Caco-2 (cell line): ENCODE results near the gene OTOG. TPM values are rescaled to one million over a fixed set of nuclear protein-coding genes. Genes with fewer than 3 reads are reported as not detected.

Experiments used
- BruUV-seq: library from RNA; stranded (reverse); fragments of 400-500 nt; replicated peaks from 2 replicates; lab custom pipeline; 2021; lab: Mats Ljungman, UMichigan
- CTCF ChIA-PET: fragments of 300-600 bp; sonication (Branson Sonifier 250); formaldehyde crosslinking; loops from one replicate; lab custom pipeline; 2022; ENCODE audit warnings: antibody characterized with exemption; lab: Charles Lee
- POLR2A ChIA-PET: fragments of 300-600 bp; sonication (Branson Sonifier 250); formaldehyde crosslinking; loops from one replicate; lab custom pipeline; 2022; ENCODE audit warnings: antibody characterized with exemption; lab: Charles Lee
- DNase-seq, 2 experiments: peaks; one replicate each; pipeline versions ENCODE4 v3.0.0 to v3.0.0-alpha.2; 2020 to 2022
- H3K27me3 ChIP-seq: replicated peaks from 2 replicates; pipeline ENCODE4 v1.6.0; 2011; ENCODE audit warnings: low read length; ENCODE audit not compliant: control insufficient read depth, insufficient read depth
- H3K36me3 ChIP-seq: 2 replicates; pipeline ENCODE4 v1.5.1; 2011; ENCODE audit warnings: low read length; ENCODE audit not compliant: control insufficient read depth, insufficient read depth
- H3K4me1 ChIP-seq: fragments of 250-450 bp; sonication (Bioruptor Pico); 2 replicates; pipeline ENCODE4 v1.5.1; 2020; ENCODE audit warnings: mild to moderate bottlenecking
- H3K4me3 ChIP-seq: 2 replicates; pipeline ENCODE4 v1.5.1; 2011; ENCODE audit warnings: low read depth, mild to moderate bottlenecking, control low read depth, low read length
- H3K9me3 ChIP-seq: fragments of 250-450 bp; sonication (Bioruptor Pico); 2 replicates; pipeline ENCODE4 v1.5.1; 2020; ENCODE audit warnings: mild to moderate bottlenecking, moderate library complexity
- H3K27ac Mint-ChIP-seq: one replicate; pipeline ENCODE4 v1.8.0; 2022; ENCODE audit warnings: mixed read lengths; ENCODE audit not compliant: unreplicated experiment
- H3K27me3 Mint-ChIP-seq: one replicate; pipeline ENCODE4 v1.8.0; 2022; ENCODE audit warnings: mixed read lengths; ENCODE audit not compliant: insufficient read depth, unreplicated experiment
- H3K36me3 Mint-ChIP-seq: one replicate; pipeline ENCODE4 v1.8.0; 2022; ENCODE audit warnings: mild to moderate bottlenecking, mixed read lengths; ENCODE audit not compliant: insufficient read depth, unreplicated experiment
- H3K4me1 Mint-ChIP-seq: one replicate; pipeline ENCODE4 v1.8.0; 2022; ENCODE audit warnings: low read depth, mixed read lengths; ENCODE audit not compliant: unreplicated experiment
- H3K4me3 Mint-ChIP-seq: one replicate; pipeline ENCODE4 v1.8.0; 2022; ENCODE audit warnings: mild to moderate bottlenecking, moderate library complexity, mixed read lengths; ENCODE audit not compliant: unreplicated experiment
- H3K9me3 Mint-ChIP-seq: one replicate; pipeline ENCODE4 v1.8.0; 2022; ENCODE audit warnings: mixed read lengths; ENCODE audit not compliant: unreplicated experiment
- CTCF ChIP-seq, 2 experiments: fragments of 200-600 bp in 1 of 2; IDR thresholded peaks; 1 replicate in 1 of 2; 2 replicates in 1 of 2; pipeline versions ENCODE4 v1.5.1 to v1.8.0; 2011 to 2022; ENCODE audit warnings: antibody characterized with exemption in 1 of 2, control low read depth in 1 of 2, inconsistent platforms in 1 of 2, low read depth in 1 of 2, low read length in 1 of 2, mild to moderate bottlenecking in 1 of 2, moderate library complexity in 1 of 2; ENCODE audit not compliant: insufficient read depth in 1 of 2, severe bottlenecking in 1 of 2, unreplicated experiment in 1 of 2
- intact Hi-C: fragments of 100-400 bp; cut with micrococcal nuclease; formaldehyde crosslinking; loops from one replicate; pipeline ENCODE4 v1.10.0; 2022; ENCODE audit not compliant: unreplicated experiment
- total RNA-seq: library from RNA; stranded (reverse); gene quantifications from 2 replicates; pipeline ENCODE4 v1.2.3, GENCODE V29; 2022

The OTOG gene
- total RNA-seq, 1 experiment from 2014 or later = 0.95 TPM

- H3K4me1 ChIP-seq = no peaks in the 10 kb centered on the region
- CTCF ChIA-PET = interaction anchor here (0.9 to 1.0 kb wide), 2 partner anchors 27 to 123 kb away, joined by 3 read pairs; no protein-coding TSS in a partner anchor
- H3K27me3 ChIP-seq = no peaks in the 10 kb centered on the region
- no peak overlapping the region for H3K4me3 Mint-ChIP-seq
- no peak for TF ChIP-seq CTCF (IDR thresholded peaks at IDR 0.05; ENCODE audit: insufficient read depth in 1 of 2, low read depth in 1 of 2, low read length in 1 of 2, severe bottlenecking in 1 of 2, unreplicated experiment in 1 of 2)
- intact Hi-C loops = no loop called here
- H3K4me1 Mint-ChIP-seq = no peaks in the 10 kb centered on the region
- H3K9me3 Mint-ChIP-seq = no peaks in the 10 kb centered on the region
- H3K27me3 Mint-ChIP-seq = no peaks in the 10 kb centered on the region
- H3K9me3 ChIP-seq = no peaks in the 10 kb centered on the region
- H3K4me3 ChIP-seq = no peak overlapping the region
- POLR2A ChIA-PET = interaction anchor here (0.8 kb wide), 1 partner anchor 18 kb away, joined by 3 read pairs; no protein-coding TSS in a partner anchor
- H3K36me3 Mint-ChIP-seq = peaks cover 72% of the 10 kb centered on the region
- peaks cover 4% of the 10 kb centered on the region for H3K36me3 ChIP-seq
- no TSS peak for BruUV-seq
- H3K27ac Mint-ChIP-seq = no peak overlapping the region
- no peak for DNase-seq
Measured at GRCh38 chr11:17506942-17507341, 40.1 kb upstream of the OTOG start.

DNA sequence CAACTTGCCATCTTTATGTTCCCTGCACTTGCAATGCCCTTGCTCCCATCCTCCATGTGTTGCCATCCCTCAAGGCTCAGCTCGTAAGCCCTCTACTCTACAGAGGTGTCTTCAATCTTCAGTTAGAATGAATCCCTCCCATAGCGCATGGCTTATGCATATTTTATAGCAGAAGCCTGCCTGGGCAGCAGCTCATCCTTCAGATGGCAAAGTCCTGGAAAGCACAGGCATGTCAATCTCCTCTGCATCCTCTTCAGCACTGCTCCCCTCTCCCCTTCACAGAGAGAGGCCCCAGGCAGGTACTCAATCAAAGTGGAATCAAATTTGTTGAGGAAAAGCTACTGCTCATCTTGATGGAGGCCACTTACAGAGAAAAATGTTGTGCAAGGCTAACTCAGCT is 39.3 kb upstream of the OTOG start:
- H3K27me3 Mint-ChIP-seq = no peaks in the 10 kb centered on the region
- H3K36me3 Mint-ChIP-seq = peaks cover 72% of the 10 kb centered on the region
- POLR2A ChIA-PET = interaction anchor here (0.8 kb wide), 1 partner anchor 17 kb away, joined by 3 read pairs; no protein-coding TSS in a partner anchor
- H3K4me1 Mint-ChIP-seq = no peaks in the 10 kb centered on the region
- H3K4me3 Mint-ChIP-seq = no peak overlapping the region
- Histone ChIP-seq H3K27me3 (no peaks in the 10 kb centered on the region), H3K36me3 (peaks cover 4% of the 10 kb centered on the region), H3K9me3 (no peaks in the 10 kb centered on the region), H3K4me1 (no peaks in the 10 kb centered on the region), H3K4me3 (no peak overlapping the region)
- intact Hi-C loops = no loop called here
- BruUV-seq = no TSS peak
- no peaks in the 10 kb centered on the region for H3K9me3 Mint-ChIP-seq
- DNase-seq = no peak
- no peak for TF ChIP-seq CTCF (IDR thresholded peaks at IDR 0.05; ENCODE audit: insufficient read depth in 1 of 2, low read depth in 1 of 2, low read length in 1 of 2, severe bottlenecking in 1 of 2, unreplicated experiment in 1 of 2)
- H3K27ac Mint-ChIP-seq = no peak overlapping the region
- CTCF ChIA-PET = interaction anchor here (0.6 to 1.0 kb wide), 2 partner anchors 20 to 118 kb away, joined by 3 to 7 read pairs; no protein-coding TSS in a partner anchor

- intact Hi-C loops = no loop called here
- no peak overlapping the region for H3K4me3 ChIP-seq
- H3K4me1 Mint-ChIP-seq = no peaks in the 10 kb centered on the region
- no peaks in the 10 kb centered on the region for H3K9me3 Mint-ChIP-seq
- no TSS peak for BruUV-seq
- DNase-seq = no peak
- H3K36me3 Mint-ChIP-seq = peaks cover 70% of the 10 kb centered on the region
- no peaks in the 10 kb centered on the region for H3K9me3 ChIP-seq
- ChIA-PET POLR2A (no interaction called here), CTCF (interaction anchor here (1.0 kb wide), 1 partner anchor 20 kb away, joined by 3 read pairs; no protein-coding TSS in a partner anchor)
- H3K36me3 ChIP-seq = peaks cover 4% of the 10 kb centered on the region
- H3K4me1 ChIP-seq = no peaks in the 10 kb centered on the region
- H3K4me3 Mint-ChIP-seq = no peak overlapping the region
- no peaks in the 10 kb centered on the region for H3K27me3 ChIP-seq
- no peaks in the 10 kb centered on the region for H3K27me3 Mint-ChIP-seq
- TF ChIP-seq CTCF (IDR thresholded peaks at IDR 0.05; ENCODE audit: insufficient read depth in 1 of 2, low read depth in 1 of 2, low read length in 1 of 2, severe bottlenecking in 1 of 2, unreplicated experiment in 1 of 2) = no peak
- no peak overlapping the region for H3K27ac Mint-ChIP-seq
Measured at GRCh38 chr11:17508306-17508705, 38.8 kb upstream of the OTOG start.
